Neural cell (in vitro differentiated cells): ENCODE results near the gene HOXA1. TPM values are rescaled to one million over a fixed set of nuclear protein-coding genes. Genes with fewer than 3 reads are reported as not detected.

Source experiments
- H2AFZ ChIP-seq: fragments of 200-600, 300-800 bp; sonication (generic), shearing (Covaris generic); 2 replicates; pipeline ENCODE4 v1.6.0; 2014; ENCODE audit warnings: low read depth, mild to moderate bottlenecking, antibody characterized with exemption, low read length, moderate library complexity
- H3F3A ChIP-seq: fragments of 200-600 bp; shearing (Covaris generic); 2 replicates; pipeline ENCODE4 v1.6.1; 2016; ENCODE audit warnings: mild to moderate bottlenecking, moderate library complexity, mixed read lengths, antibody characterized with exemption, low read length; ENCODE audit not compliant: insufficient read depth, poor library complexity, severe bottlenecking
- H3K27ac ChIP-seq: fragments of 200-600, 300-800 bp; sonication (generic), shearing (Covaris generic); 2 replicates; pipeline ENCODE4 v1.5.1; 2014; ENCODE audit warnings: mild to moderate bottlenecking, low read length, moderate library complexity
- H3K27me3 ChIP-seq: fragments of 300-800, 200-600 bp; sonication (generic), shearing (Covaris generic); 2 replicates; pipeline ENCODE4 v1.6.0; 2014; ENCODE audit warnings: mild to moderate bottlenecking, low read depth, low read length, moderate library complexity; ENCODE audit not compliant: insufficient read depth
- H3K36me3 ChIP-seq: fragments of 300-800, 200-600 bp; sonication (generic), shearing (Covaris generic); 2 replicates; pipeline ENCODE4 v1.5.1; 2014; ENCODE audit warnings: mild to moderate bottlenecking, antibody characterized with exemption, low read length, moderate library complexity; ENCODE audit not compliant: insufficient read depth
- H3K4me2 ChIP-seq: fragments of 300-800, 200-600 bp; sonication (generic), shearing (Covaris generic); 2 replicates; pipeline ENCODE4 v1.6.0; 2014; ENCODE audit warnings: mild to moderate bottlenecking, low read length
- H3K4me3 ChIP-seq: fragments of 300-800, 200-600 bp; sonication (generic), shearing (Covaris generic); 2 replicates; pipeline ENCODE4 v1.5.1; 2014; ENCODE audit warnings: mild to moderate bottlenecking, low read length, moderate library complexity
- H3K79me2 ChIP-seq: fragments of 200-600 bp; shearing (Covaris generic); replicated peaks from 2 replicates; pipeline ENCODE4 v1.6.0; 2014; ENCODE audit warnings: mild to moderate bottlenecking, low read length, moderate library complexity; ENCODE audit not compliant: insufficient read depth
- H3K9ac ChIP-seq: fragments of 300-800, 200-600 bp; sonication (generic), shearing (Covaris generic); 2 replicates; pipeline ENCODE4 v1.6.1; 2016; ENCODE audit warnings: mild to moderate bottlenecking, low read length, mixed read lengths
- H3K9me2 ChIP-seq: fragments of 200-600 bp; shearing (Covaris generic); 2 replicates; pipeline ENCODE4 v1.6.1; 2016; ENCODE audit warnings: mild to moderate bottlenecking, low read length, mixed read lengths; ENCODE audit not compliant: insufficient read depth
- H3K9me3 ChIP-seq: fragments of 200-600, 300-800 bp; sonication (generic), shearing (Covaris generic); 2 replicates; pipeline ENCODE4 v1.6.1; 2016; ENCODE audit warnings: mild to moderate bottlenecking, mixed run types, low read length, moderate library complexity, mixed read lengths
- H4K20me1 ChIP-seq: fragments of 200-600 bp; shearing (Covaris generic); 2 replicates; pipeline ENCODE4 v1.6.1; 2016; ENCODE audit warnings: mild to moderate bottlenecking, mixed run types; ENCODE audit not compliant: insufficient read depth
- EP300 ChIP-seq: fragments of 450-650 bp; conservative IDR thresholded peaks from 2 replicates; pipeline ENCODE4 v1.6.1; 2014; ENCODE audit warnings: antibody characterized with exemption, mild to moderate bottlenecking, moderate library complexity; ENCODE audit not compliant: poor library complexity, severe bottlenecking
- EZH2 ChIP-seq: fragments of 200-600, 300-800 bp; shearing (Covaris generic), sonication (generic); IDR thresholded peaks from 2 replicates; pipeline ENCODE4 v1.6.1; 2014; ENCODE audit warnings: antibody characterized with exemption, low read length, borderline replicate concordance, mild to moderate bottlenecking; ENCODE audit not compliant: insufficient read depth, poor library complexity, severe bottlenecking
- MXI1 ChIP-seq: fragments of 450-650 bp; conservative IDR thresholded peaks from 2 replicates; pipeline ENCODE4 v1.6.1; 2014; ENCODE audit warnings: antibody characterized with exemption, mild to moderate bottlenecking; ENCODE audit not compliant: poor library complexity, severe bottlenecking
- POLR2AphosphoS5 ChIP-seq: IDR thresholded peaks from 2 replicates; pipeline ENCODE4 v1.6.1; 2012
- RAD21 ChIP-seq: fragments of 450-650 bp; conservative IDR thresholded peaks from 2 replicates; pipeline ENCODE4 v1.6.1; 2014; ENCODE audit warnings: antibody characterized with exemption, mild to moderate bottlenecking, moderate library complexity
- SMC3 ChIP-seq: fragments of 450-650 bp; conservative IDR thresholded peaks from 2 replicates; pipeline ENCODE4 v1.6.1; 2014; ENCODE audit warnings: antibody characterized with exemption, mild to moderate bottlenecking, moderate library complexity; ENCODE audit not compliant: poor library complexity
- TAF1 ChIP-seq: IDR thresholded peaks from 2 replicates; pipeline ENCODE4 v1.6.1; 2012; ENCODE audit warnings: low read depth
- polyA plus RNA-seq: library from polyadenylated mRNA; depleted of rRNA; stranded (reverse); fragments of >200 nt; gene quantifications from 2 replicates; pipeline ENCODE4 v1.2.3, GENCODE V29; 2014
- TF ChIP-seq, protein P1 (sequence below): IDR thresholded peaks from 2 replicates; pipeline ENCODE4 v1.6.1; 2012; ENCODE audit warnings: borderline replicate concordance
- TF ChIP-seq, protein P2 (sequence below): fragments of 450-650 bp; IDR thresholded peaks from 2 replicates; pipeline ENCODE4 v1.5.1; 2014; ENCODE audit warnings: antibody characterized with exemption, mild to moderate bottlenecking, moderate library complexity; ENCODE audit not compliant: poor library complexity, severe bottlenecking

Gene HOXA1
- polyA plus RNA-seq, 1 donor from 2014 or later, result not detected

DNA sequence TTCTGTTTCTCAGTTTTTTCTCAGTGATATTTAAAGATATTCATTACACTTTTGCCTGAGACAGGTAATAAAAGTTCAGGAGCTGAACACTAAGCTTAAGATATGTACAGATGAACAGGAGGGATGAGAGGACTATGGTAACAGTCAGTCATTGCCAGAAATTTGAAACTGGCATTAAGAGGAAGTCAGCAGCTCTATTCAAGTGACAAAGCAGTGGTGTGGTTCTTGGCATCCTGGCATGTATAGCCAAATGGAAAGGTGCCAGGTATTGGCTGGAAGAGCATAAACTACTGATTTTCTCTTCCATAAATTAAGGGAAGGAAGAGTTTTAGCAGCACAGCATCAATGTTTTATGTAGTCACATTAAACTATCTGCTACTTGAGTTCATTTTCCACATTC lies 22.7 kb downstream of the HOXA1 start:
- Histone ChIP-seq H3K27ac (no peak overlapping the region), H3K9ac (no peak overlapping the region), H3K4me3 (no peak overlapping the region), H3K9me2 (no peaks in the 10 kb centered on the region), H3K36me3 (no peaks in the 10 kb centered on the region), H3K79me2 (no peaks in the 10 kb centered on the region), H3F3A (no peaks in the 10 kb centered on the region), H3K27me3 (no peaks in the 10 kb centered on the region), H3K4me2 (no peak overlapping the region), H3K9me3 (peaks cover 2% of the 10 kb centered on the region), H4K20me1 (no peaks in the 10 kb centered on the region), H2AFZ (no peak overlapping the region)
- TF ChIP-seq RAD21 (no peak), POLR2AphosphoS5 (no peak), EZH2 (no peak), MXI1 (no peak), EP300 (no peak), SMC3 (no peak), TAF1 (no peak)
- TF ChIP-seq, protein P1, sequence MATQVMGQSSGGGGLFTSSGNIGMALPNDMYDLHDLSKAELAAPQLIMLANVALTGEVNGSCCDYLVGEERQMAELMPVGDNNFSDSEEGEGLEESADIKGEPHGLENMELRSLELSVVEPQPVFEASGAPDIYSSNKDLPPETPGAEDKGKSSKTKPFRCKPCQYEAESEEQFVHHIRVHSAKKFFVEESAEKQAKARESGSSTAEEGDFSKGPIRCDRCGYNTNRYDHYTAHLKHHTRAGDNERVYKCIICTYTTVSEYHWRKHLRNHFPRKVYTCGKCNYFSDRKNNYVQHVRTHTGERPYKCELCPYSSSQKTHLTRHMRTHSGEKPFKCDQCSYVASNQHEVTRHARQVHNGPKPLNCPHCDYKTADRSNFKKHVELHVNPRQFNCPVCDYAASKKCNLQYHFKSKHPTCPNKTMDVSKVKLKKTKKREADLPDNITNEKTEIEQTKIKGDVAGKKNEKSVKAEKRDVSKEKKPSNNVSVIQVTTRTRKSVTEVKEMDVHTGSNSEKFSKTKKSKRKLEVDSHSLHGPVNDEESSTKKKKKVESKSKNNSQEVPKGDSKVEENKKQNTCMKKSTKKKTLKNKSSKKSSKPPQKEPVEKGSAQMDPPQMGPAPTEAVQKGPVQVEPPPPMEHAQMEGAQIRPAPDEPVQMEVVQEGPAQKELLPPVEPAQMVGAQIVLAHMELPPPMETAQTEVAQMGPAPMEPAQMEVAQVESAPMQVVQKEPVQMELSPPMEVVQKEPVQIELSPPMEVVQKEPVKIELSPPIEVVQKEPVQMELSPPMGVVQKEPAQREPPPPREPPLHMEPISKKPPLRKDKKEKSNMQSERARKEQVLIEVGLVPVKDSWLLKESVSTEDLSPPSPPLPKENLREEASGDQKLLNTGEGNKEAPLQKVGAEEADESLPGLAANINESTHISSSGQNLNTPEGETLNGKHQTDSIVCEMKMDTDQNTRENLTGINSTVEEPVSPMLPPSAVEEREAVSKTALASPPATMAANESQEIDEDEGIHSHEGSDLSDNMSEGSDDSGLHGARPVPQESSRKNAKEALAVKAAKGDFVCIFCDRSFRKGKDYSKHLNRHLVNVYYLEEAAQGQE, result no peak
- TF ChIP-seq, protein P2, sequence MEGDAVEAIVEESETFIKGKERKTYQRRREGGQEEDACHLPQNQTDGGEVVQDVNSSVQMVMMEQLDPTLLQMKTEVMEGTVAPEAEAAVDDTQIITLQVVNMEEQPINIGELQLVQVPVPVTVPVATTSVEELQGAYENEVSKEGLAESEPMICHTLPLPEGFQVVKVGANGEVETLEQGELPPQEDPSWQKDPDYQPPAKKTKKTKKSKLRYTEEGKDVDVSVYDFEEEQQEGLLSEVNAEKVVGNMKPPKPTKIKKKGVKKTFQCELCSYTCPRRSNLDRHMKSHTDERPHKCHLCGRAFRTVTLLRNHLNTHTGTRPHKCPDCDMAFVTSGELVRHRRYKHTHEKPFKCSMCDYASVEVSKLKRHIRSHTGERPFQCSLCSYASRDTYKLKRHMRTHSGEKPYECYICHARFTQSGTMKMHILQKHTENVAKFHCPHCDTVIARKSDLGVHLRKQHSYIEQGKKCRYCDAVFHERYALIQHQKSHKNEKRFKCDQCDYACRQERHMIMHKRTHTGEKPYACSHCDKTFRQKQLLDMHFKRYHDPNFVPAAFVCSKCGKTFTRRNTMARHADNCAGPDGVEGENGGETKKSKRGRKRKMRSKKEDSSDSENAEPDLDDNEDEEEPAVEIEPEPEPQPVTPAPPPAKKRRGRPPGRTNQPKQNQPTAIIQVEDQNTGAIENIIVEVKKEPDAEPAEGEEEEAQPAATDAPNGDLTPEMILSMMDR, result no peak

GRCh38 chr7:27071622-27072390 lies 24.0 kb downstream of the HOXA1 start:
- H3K9ac ChIP-seq, result no peak overlapping the region
- H3F3A ChIP-seq, result no peaks in the 10 kb centered on the region

More at GRCh38 chr7:27071622-27072390, 24.0 kb downstream of the HOXA1 start:
- Histone ChIP-seq H3K9me3 (peaks cover 2% of the 10 kb centered on the region), H2AFZ (no peak overlapping the region), H3K36me3 (no peaks in the 10 kb centered on the region), H3K27ac (no peak overlapping the region), H3K27me3 (no peaks in the 10 kb centered on the region), H3K79me2 (no peaks in the 10 kb centered on the region), H4K20me1 (no peaks in the 10 kb centered on the region), H3K9me2 (no peaks in the 10 kb centered on the region), H3K4me2 (no peak overlapping the region), H3K4me3 (no peak overlapping the region)
- TF ChIP-seq, protein P2, result no peak
- TF ChIP-seq SMC3 (no peak), RAD21 (no peak), EZH2 (no peak), POLR2AphosphoS5 (no peak), EP300 (no peak), MXI1 (no peak), TAF1 (no peak)
- TF ChIP-seq, protein P1, result no peak
